ENCODE data around the gene TREX2. TPM values are rescaled to one million over a fixed set of nuclear protein-coding genes. Genes with fewer than 3 reads are reported as not detected.

The TREX2 gene
- total and polyA plus RNA-seq, 10 of the 15 experiments (the other 5 are each of a cell fraction or from before 2014, with no cell fraction given) = 0.09 to 0.97 (median 0.60) TPM; not detected in 3

GRCh38 chrX:153446950-153447580 lies 1.2 kb upstream of the TREX2 start:
- DNase-seq (ENCODE audit: low read depth, low spot score) = no peak
- Histone ChIP-seq H3K36me3 (ENCODE audit: control insufficient read depth in 2 of 2, insufficient read depth in 2 of 2, low read length in 1 of 2) (no peaks in the 10 kb centered on the region), H3K4me3 (no peak overlapping the region), H3K4me2 (ENCODE audit: control insufficient read depth, insufficient read depth) (no peak overlapping the region), H4K20me1 (ENCODE audit: control insufficient read depth, insufficient read depth) (no peaks in the 10 kb centered on the region), H3K9ac (ENCODE audit: control insufficient read depth, insufficient read depth, low read length) (no peak overlapping the region), H3K79me2 (ENCODE audit: control insufficient read depth, insufficient read depth, low read length) (no peaks in the 10 kb centered on the region), H3K27me3 (replicated peaks in 1 of 2; ENCODE audit: control insufficient read depth in 2 of 2, insufficient read depth in 2 of 2, low read length in 1 of 2) (no peaks in the 10 kb centered on the region), H2AFZ (ENCODE audit: control insufficient read depth, low read depth, low read length) (no peak overlapping the region), H3K9me3 (replicated peaks; ENCODE audit: control insufficient read depth, insufficient read depth, low read length) (no peaks in the 10 kb centered on the region; the same call in 2 of the 3 replicates), H3K4me1 (ENCODE audit: control insufficient read depth, insufficient read depth, low read length) (no peaks in the 10 kb centered on the region), H3K27ac (ENCODE audit: control insufficient read depth, insufficient read depth) (no peak overlapping the region)
- ATAC-seq = no peak
- WGBS (ENCODE audit: insufficient coverage, insufficient replicate concordance, low lambda C conversion rate, missing lambda C conversion rate) = 77% methylated on average over 17 of the region's 17 CpGs
- in situ Hi-C loops (cut with MboI) = no loop called here
- CTCF ChIA-PET = no interaction called here
- intact Hi-C loops (cut with micrococcal nuclease; ENCODE audit: unreplicated experiment) = no loop called here
- no TSS peak for BruUV-seq (replicated peaks)
- RAD21 ChIA-PET (ENCODE audit: unreplicated experiment) = no interaction called here
- TF ChIP-seq ZBTB40 (IDR thresholded peaks at IDR 0.05; ENCODE audit: borderline replicate concordance) = no peak
- TF ChIP-seq NR2C1 (IDR thresholded peaks at IDR 0.05) = no peak
- no peak for TF ChIP-seq NR2C2 (IDR thresholded peaks at IDR 0.05; ENCODE audit: borderline replicate concordance, control insufficient read depth, insufficient read length, low read depth)
- no peak for TF ChIP-seq KDM1A (IDR thresholded peaks at IDR 0.05; ENCODE audit: borderline replicate concordance)
- no peak for TF ChIP-seq POU2F2 (IDR thresholded peaks at IDR 0.05; ENCODE audit: borderline replicate concordance, low read depth, low read length)
- TF ChIP-seq CHD1 (IDR thresholded peaks at IDR 0.05; ENCODE audit: low read depth, low read length) = no peak
- TF ChIP-seq MLLT1 (IDR thresholded peaks at IDR 0.05) = no peak
- no peak for TF ChIP-seq ZNF384 (IDR thresholded peaks at IDR 0.05; ENCODE audit: borderline replicate concordance, low read depth, low read length)
- TF ChIP-seq YY1 (IDR thresholded peaks at IDR 0.05; ENCODE audit: low read depth, low read length) = no peak
- no peak for TF ChIP-seq ASH2L (IDR thresholded peaks at IDR 0.05; ENCODE audit: borderline replicate concordance, low read depth)
- TF ChIP-seq JUNB (IDR thresholded peaks at IDR 0.05) = no peak
- no peak for TF ChIP-seq PAX5 (IDR thresholded peaks at IDR 0.05; ENCODE audit: borderline replicate concordance, low read depth, low read length)
- TF ChIP-seq E2F4 (IDR thresholded peaks at IDR 0.05; ENCODE audit: low read depth, low read length) = no peak
- TF ChIP-seq WRNIP1 (IDR thresholded peaks at IDR 0.05; ENCODE audit: borderline replicate concordance, low read depth, low read length) = no peak
- no peak for TF ChIP-seq NFYB (IDR thresholded peaks at IDR 0.05; ENCODE audit: insufficient read depth, low read depth, low read length)
- no peak for TF ChIP-seq MTA2 (IDR thresholded peaks at IDR 0.05; ENCODE audit: low read depth)
- SMC1A ChIA-PET (ENCODE audit: uncharacterized antibody, unreplicated experiment) = no interaction called here
- no peak for FAIRE-seq
- POLR2A ChIA-PET = interaction anchor here (0.5 kb wide), 1 partner anchor 18 kb away, joined by 3 read pairs; no protein-coding TSS in a partner anchor
